HG03097 (cell line): ENCODE measurements around the gene ETFDH.
A peak's percentile ranks its signal among the peaks of the same experiment; 100 is the strongest.
"Not testable (repeated sequence)": the region's sequence is repeated elsewhere in the genome, so short reads cannot be mapped to it uniquely, and the experiment has no call there.

Experiments
- ATAC-seq: cut with Tn5 transposase; IDR thresholded peaks from one replicate; pipeline ENCODE4 v1.9.1; 2021; ENCODE audit not compliant: unreplicated experiment, low FRiP score

ETFDH gene

GRCh38 chr4:158671915-158672806, at the start of gene ETFDH:
Gene ETFDH, plus strand, starts transcription at chr4:158672296. Its CDS starts 161 bp downstream, at chr4:158672457.
- ATAC-seq: peak; percentile 85

- peak; percentile 84 for ATAC-seq
These were observed 47.1 kb upstream of the ETFDH start for GRCh38 chr4:158624889-158625478.

GRCh38 chr4:158625544-158625943, 46.6 kb upstream of the ETFDH start:
- ATAC-seq: no peak

DNA sequence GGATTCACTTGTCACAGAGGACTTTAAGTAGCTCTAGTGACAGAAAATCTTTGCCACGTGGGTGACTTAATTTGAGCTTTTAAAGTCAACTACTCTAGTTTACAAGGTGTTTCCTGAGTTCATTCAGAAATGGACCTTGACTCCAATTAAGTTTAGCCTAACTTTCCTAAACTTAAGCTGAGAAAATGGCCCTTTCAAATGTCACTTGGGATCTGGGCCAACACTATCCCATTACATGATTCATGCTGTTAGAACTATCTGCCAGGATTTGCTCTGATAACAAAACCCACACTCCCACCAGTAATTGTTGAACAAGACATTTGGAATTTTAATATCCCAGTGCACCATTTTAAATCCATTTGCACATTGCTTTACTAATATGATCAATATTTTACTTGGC, 41.2 kb upstream of the ETFDH start:
- ATAC-seq: no peak

DNA sequence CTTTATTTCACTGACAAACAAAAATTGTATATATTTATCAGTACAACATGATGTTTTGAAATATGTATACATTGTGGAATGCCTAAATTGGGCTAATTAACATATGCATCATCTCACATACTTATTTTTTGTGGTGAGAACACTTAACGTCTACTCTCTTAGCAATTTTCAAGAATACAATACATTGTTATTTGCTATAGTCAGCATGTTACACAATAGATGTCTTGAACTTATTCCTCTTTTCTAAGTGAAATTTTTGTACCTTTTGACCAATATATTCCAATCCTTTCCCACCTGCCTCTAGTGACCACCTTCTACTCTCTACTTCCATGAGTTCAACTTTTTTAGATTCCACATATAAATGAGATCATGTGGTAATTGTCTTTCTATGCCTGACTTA, 35.5 kb upstream of the ETFDH start:
- no peak for ATAC-seq

- ATAC-seq: no peak
These were observed 27.7 kb upstream of the ETFDH start for GRCh38 chr4:158644356-158644755.

DNA sequence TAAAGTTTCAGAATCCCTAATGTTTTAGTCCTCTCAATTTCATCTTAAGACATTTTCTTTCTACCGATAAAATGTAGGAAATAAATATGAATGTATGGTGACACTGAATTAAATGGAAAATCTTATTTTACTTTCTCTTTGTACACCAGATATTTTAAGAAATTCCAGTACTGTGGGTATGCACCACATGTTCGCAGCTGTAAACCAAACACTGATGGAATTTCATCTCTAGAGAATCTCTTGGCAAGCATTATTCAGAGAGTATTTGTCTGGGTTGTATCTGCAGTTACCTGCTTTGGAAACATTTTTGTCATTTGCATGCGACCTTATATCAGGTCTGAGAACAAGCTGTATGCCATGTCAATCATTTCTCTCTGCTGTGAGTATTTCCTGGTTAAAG, 27.3 kb upstream of the ETFDH start:
- ATAC-seq: no peak

GRCh38 chr4:158649111-158649680, 22.9 kb upstream of the ETFDH start:
- no peak for ATAC-seq

- no peak for ATAC-seq
These were observed 19.2 kb upstream of the ETFDH start for GRCh38 chr4:158652920-158653319.

DNA sequence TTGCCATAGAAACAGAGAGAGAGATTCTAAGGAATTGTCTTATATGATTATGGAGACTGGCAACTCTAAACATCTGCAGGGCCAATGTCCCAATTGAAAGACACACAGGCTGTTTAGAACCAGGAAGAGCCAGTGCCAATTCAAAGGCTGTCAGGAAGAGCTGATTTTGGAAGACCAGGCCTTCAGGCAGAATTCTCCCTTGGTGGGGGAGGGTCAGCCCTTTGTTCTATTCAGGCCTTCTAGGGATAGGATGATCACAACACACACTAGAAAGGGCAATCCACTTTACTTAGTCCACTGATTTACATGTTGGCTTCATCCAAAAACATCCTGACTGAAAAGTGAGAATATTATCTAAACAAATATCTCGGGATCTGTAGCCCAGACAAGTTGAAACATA, 15.7 kb upstream of the ETFDH start:
- no peak for ATAC-seq

GRCh38 chr4:158657291-158657690, 14.8 kb upstream of the ETFDH start:
- ATAC-seq: no peak

- not testable (repeated sequence) for ATAC-seq
These were observed 8.8 kb upstream of the ETFDH start for GRCh38 chr4:158663255-158663654.

GRCh38 chr4:158663707-158664625, 8.1 kb upstream of the ETFDH start:
- ATAC-seq: not testable (repeated sequence)

GRCh38 chr4:158664806-158665205, 7.3 kb upstream of the ETFDH start:
- no peak for ATAC-seq

- ATAC-seq: no peak
These were observed 5.2 kb upstream of the ETFDH start for GRCh38 chr4:158666892-158667291.

DNA sequence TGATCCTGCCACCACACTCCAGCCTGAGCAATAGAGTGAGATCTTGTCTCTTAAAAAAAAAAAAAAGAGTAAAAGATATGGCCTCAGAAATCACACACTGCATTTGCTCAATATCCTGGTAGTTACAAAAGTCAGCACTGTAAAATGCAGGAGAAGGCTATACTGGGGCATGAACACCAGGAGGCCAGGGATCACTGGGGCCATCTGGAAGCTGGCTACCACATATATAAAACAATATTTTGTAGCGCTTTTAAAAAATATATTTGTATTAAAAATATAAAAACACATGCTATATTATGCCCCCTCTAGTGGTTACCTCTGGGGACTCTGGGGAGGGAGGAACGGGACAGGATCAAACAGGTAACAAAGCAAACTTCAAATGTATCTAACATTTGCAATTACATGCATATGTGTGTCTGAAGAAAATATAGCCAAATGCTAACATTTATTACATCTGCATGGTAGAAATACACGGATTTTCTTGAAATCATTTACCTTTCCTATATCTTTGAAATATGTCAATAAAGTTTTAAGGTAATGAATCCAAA, 4.4 kb upstream of the ETFDH start:
- ATAC-seq: no peak

- no peak for ATAC-seq
These were observed 2.8 kb upstream of the ETFDH start for GRCh38 chr4:158669310-158669709.

DNA sequence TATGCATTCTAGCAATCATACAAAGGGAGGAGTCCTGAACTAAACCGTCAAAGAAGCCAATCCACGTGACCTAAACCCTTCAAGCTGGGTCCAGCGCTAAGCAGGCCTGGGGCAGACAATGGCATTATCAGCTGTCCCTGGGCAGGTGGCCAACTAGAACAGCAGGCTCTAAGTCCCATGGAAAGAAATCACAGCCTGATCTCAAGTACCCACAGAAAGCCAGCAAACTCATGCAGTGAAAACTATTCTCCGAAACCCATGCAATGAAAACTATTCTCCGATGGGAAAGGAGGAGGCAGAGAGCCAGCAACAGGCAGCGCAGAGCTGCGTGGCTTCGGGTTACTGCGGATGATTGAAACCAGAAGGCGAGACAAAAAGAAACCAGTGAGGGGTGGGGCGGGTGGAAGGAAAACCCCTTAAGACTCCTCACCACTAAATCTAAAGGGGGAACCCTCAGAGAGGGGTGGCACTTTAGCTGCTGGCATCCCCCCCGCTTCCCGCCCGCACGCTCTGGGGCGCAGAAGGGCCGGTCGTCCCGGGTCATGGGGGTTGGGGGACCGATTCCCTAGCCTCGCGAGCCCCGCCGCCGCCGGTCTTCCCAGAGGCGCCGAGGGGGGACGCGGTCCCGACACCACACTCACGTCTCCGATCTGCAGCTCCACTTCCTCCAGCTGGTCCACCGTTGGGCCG, 976 bp upstream of the ETFDH start:
- ATAC-seq: peak; percentile 30

DNA sequence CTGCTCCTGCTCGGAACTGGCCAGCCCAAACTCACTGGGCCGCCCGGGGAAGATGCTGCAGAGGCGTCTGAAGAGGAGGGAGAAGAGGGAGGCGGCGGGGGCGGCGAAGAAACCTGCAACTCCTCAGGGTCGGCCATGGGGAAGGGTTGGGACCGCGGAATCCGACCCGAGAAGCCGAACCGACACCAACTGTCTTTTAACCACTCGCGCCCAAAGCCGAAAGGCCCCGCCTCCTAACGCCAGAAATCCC, 506 bp upstream of the ETFDH start, which contains the start of gene C4orf46:
C4orf46 (minus strand) TSS at position 223 of the 250 bp plus-strand sequence; CDS start at position 137, 86 bp downstream.
- no peak for ATAC-seq

DNA sequence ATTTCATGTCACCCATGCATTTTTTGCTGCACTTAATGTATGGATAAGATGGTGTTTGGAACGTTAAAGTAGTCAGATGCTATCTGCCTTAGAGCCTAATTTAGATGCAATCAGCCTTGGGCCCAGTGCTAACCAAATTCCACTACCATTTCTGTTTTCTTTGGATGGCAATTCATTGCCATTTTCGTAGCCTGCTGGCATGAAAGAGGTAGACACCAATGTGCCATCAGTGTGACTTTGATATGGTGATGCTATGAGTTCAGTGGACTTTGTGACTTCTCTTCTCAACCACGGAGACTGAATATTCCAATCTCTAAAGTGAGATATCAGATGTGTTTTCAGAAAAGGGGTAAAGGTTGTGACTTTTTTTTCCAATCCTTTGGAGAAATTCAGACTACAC, 1.5 kb downstream of the ETFDH start:
- ATAC-seq: no peak
